K562 (cell line): ENCODE measurements around the gene ZNF521. TPM values are rescaled to one million over a fixed set of nuclear protein-coding genes. Genes with fewer than 3 reads are reported as not detected.

ENCODE experiments used
- ARID3B ChIP-seq: fragments of 250-450 bp; sonication (Bioruptor Pico); IDR thresholded peaks from 2 replicates; pipeline ENCODE4 v1.4.0; 2020; ENCODE audit warnings: borderline replicate concordance
- CC2D1A ChIP-seq: fragments of 450-650 bp; IDR thresholded peaks from 2 replicates; pipeline ENCODE4 v1.6.1; 2017; ENCODE audit warnings: mild to moderate bottlenecking
- E2F3 ChIP-seq: fragments of 250-450 bp; sonication (Bioruptor Pico); IDR thresholded peaks from 2 replicates; pipeline ENCODE4 v1.4.0; 2020; ENCODE audit warnings: mild to moderate bottlenecking
- ESRRB ChIP-seq: fragments of 250-450 bp; sonication (Bioruptor Pico); IDR thresholded peaks from 2 replicates; pipeline ENCODE4 v1.5.0; 2020; ENCODE audit warnings: mild to moderate bottlenecking, moderate library complexity, borderline replicate concordance
- FOXM1 ChIP-seq, 2 experiments: fragments of 450-650 bp in 1 of 2; sonication (generic) in 1 of 2; formaldehyde crosslinking in 1 of 2; IDR thresholded peaks; 2 replicates each; pipeline versions ENCODE4 v1.6.1 to v1.9.0; 2017 to 2022; ENCODE audit warnings: low read depth in 2 of 2, mild to moderate bottlenecking in 2 of 2, missing genetic modification reagents in 1 of 2, moderate library complexity in 1 of 2
- GATA2 ChIP-seq: sonication (generic); formaldehyde crosslinking; IDR thresholded peaks from 2 replicates; pipeline ENCODE4 v1.4.0; 2020; ENCODE audit warnings: mild to moderate bottlenecking, missing genetic modification reagents
- JUN ChIP-seq, 2 experiments: sonication (generic) in 1 of 2; formaldehyde crosslinking in 1 of 2; IDR thresholded peaks; 2 replicates each; pipeline versions ENCODE4 v1.6.1 to v1.8.0; 2012 to 2022; ENCODE audit warnings: borderline replicate concordance in 2 of 2, mild to moderate bottlenecking in 2 of 2, improper control_type of control experiment in 1 of 2, low read depth in 1 of 2, low read length in 1 of 2, missing genetic modification reagents in 1 of 2
- KDM2B ChIP-seq: fragments of 250-450 bp; sonication (Bioruptor Pico); IDR thresholded peaks from 2 replicates; pipeline ENCODE4 v1.8.0; 2021; ENCODE audit warnings: mild to moderate bottlenecking, moderate library complexity
- MNT ChIP-seq, 2 experiments: fragments of 450-650 bp; conservative IDR thresholded peaks; 2 replicates each; pipeline ENCODE4 v1.6.1; 2017; ENCODE audit warnings: mild to moderate bottlenecking in 2 of 2, moderate library complexity in 2 of 2
- MTF1 ChIP-seq: fragments of 250-450 bp; sonication (Bioruptor Pico); IDR thresholded peaks from 2 replicates; pipeline ENCODE4 v1.9.0; 2021; ENCODE audit warnings: moderate library complexity, mild to moderate bottlenecking, inconsistent platforms, borderline replicate concordance
- MYBL2 ChIP-seq, 2 experiments: fragments of 450-650 bp in 1 of 2; sonication (generic) in 1 of 2; formaldehyde crosslinking in 1 of 2; IDR thresholded peaks; 2 replicates each; pipeline versions ENCODE4 v1.6.1 to v1.8.1; 2017 to 2022; ENCODE audit warnings: borderline replicate concordance in 1 of 2, inconsistent platforms in 1 of 2, low read depth in 1 of 2, mild to moderate bottlenecking in 1 of 2, missing genetic modification reagents in 1 of 2, moderate library complexity in 1 of 2
- NCOA6 ChIP-seq: fragments of 450-650 bp; IDR thresholded peaks from 2 replicates; pipeline ENCODE4 v1.6.1; 2017; ENCODE audit warnings: mild to moderate bottlenecking
- PTBP1 ChIP-seq: fragments of 200-400 bp; formaldehyde crosslinking; IDR thresholded peaks from 2 replicates; pipeline ENCODE4 v1.6.1; 2017; ENCODE audit warnings: low read depth, low read length
- ZNF140 ChIP-seq: fragments of 250-450 bp; sonication (Bioruptor Pico); IDR thresholded peaks from 2 replicates; pipeline ENCODE4 v1.8.0; 2021; ENCODE audit warnings: moderate library complexity, mild to moderate bottlenecking, inconsistent platforms
- ZNF324 ChIP-seq: fragments of 250-450 bp; sonication (Bioruptor Pico); IDR thresholded peaks from 2 replicates; pipeline ENCODE4 v1.4.0; 2020; ENCODE audit warnings: mild to moderate bottlenecking
- ZNF561 ChIP-seq: fragments of 450-650 bp; formaldehyde crosslinking; conservative IDR thresholded peaks from 2 replicates; pipeline ENCODE4 v1.4.0; 2020; ENCODE audit warnings: mild to moderate bottlenecking, moderate library complexity
- ZNF695 ChIP-seq: fragments of 450-650 bp; formaldehyde crosslinking; IDR thresholded peaks from 2 replicates; pipeline ENCODE4 v1.4.0; 2020; ENCODE audit warnings: mild to moderate bottlenecking, moderate library complexity
- polyA plus RNA-seq, 8 experiments: library from polyadenylated mRNA; depleted of rRNA in 4 of 8; stranded (reverse) in 5 of 8; unstranded in 3 of 8; fragments of >200 nt; fragmentation: Nextera tagmentation in 2 of 8; fragmentation: Illumina TruSeq in 1 of 8; extraction: Ambion mirVana in 2 of 8; extraction: Trizol in 1 of 8; gene quantifications; 2 replicates each; pipeline versions ENCODE4 v1.2.1 to v1.2.3, GENCODE V29; 2011 to 2014; ENCODE audit warnings: inconsistent platforms in 1 of 8, missing spikeins in 1 of 8
- total RNA-seq, 7 experiments: library from RNA; depleted of rRNA in 6 of 7; stranded (reverse); fragments of >200 nt in 6 of 7; fragmentation: Illumina TruSeq in 2 of 7; extraction: Trizol in 2 of 7; gene quantifications; 2 replicates each; pipeline versions ENCODE4 v1.2.1 to v1.2.3, GENCODE V29; 2011 to 2021; ENCODE audit warnings: low replicate concordance in 1 of 7

Gene ZNF521
- total and polyA plus RNA-seq, 9 of the 15 experiments (the other 6 are each of a cell fraction or from before 2014, with no cell fraction given) = 1.2 to 5.8 (median 1.6) TPM

- 0 out of 2 replicates have a peak, but pooled peaks have one; percentile 70 for TF ChIP-seq CC2D1A
- TF ChIP-seq ZNF695 (CRISPR knock-in tag) = no peak
- TF ChIP-seq ESRRB (CRISPR knock-in tag) = no peak
- no peak for TF ChIP-seq MTF1
- peak; percentile 88 for TF ChIP-seq FOXM1 (IDR thresholded peaks at IDR 0.05; ENCODE audit: low read depth)
- TF ChIP-seq FOXM1 (CRISPR knock-in tag; IDR thresholded peaks at IDR 0.05; ENCODE audit: low read depth) = no peak
- TF ChIP-seq PTBP1 = no peak
- no peak for TF ChIP-seq ZNF324 (CRISPR knock-in tag)
- TF ChIP-seq GATA2 (CRISPR knock-in tag) = peak; percentile 69
- TF ChIP-seq ZNF140 (CRISPR knock-in tag) = no peak
- no peak for TF ChIP-seq ZNF561 (CRISPR knock-in tag)
- 0 out of 2 replicates have a peak, but pooled peaks have one; percentile 29 for TF ChIP-seq JUN (IDR thresholded peaks at IDR 0.05; ENCODE audit: borderline replicate concordance, low read depth, low read length)
- no peak for TF ChIP-seq JUN (CRISPR knock-in tag; IDR thresholded peaks at IDR 0.05; ENCODE audit: borderline replicate concordance)
- no peak for TF ChIP-seq E2F3
- 0 out of 4 replicates have a peak, but pooled peaks of 1 of the 2 experiments have one; percentile 23 for TF ChIP-seq MNT (conservative IDR thresholded peaks at IDR 0.05)
- no peak for TF ChIP-seq ARID3B (CRISPR knock-in tag)
- no peak for TF ChIP-seq KDM2B
- no peak for TF ChIP-seq MYBL2 (IDR thresholded peaks at IDR 0.05; ENCODE audit: low read depth)
- no peak for TF ChIP-seq MYBL2 (CRISPR knock-in tag; IDR thresholded peaks at IDR 0.05; ENCODE audit: borderline replicate concordance)
- no peak for TF ChIP-seq NCOA6
These were observed 112.2 kb downstream of the ZNF521 start (continued) for GRCh38 chr18:25239581-25240419.
